ENCODE data around the gene TLN1.

Gene TLN1

DNA sequence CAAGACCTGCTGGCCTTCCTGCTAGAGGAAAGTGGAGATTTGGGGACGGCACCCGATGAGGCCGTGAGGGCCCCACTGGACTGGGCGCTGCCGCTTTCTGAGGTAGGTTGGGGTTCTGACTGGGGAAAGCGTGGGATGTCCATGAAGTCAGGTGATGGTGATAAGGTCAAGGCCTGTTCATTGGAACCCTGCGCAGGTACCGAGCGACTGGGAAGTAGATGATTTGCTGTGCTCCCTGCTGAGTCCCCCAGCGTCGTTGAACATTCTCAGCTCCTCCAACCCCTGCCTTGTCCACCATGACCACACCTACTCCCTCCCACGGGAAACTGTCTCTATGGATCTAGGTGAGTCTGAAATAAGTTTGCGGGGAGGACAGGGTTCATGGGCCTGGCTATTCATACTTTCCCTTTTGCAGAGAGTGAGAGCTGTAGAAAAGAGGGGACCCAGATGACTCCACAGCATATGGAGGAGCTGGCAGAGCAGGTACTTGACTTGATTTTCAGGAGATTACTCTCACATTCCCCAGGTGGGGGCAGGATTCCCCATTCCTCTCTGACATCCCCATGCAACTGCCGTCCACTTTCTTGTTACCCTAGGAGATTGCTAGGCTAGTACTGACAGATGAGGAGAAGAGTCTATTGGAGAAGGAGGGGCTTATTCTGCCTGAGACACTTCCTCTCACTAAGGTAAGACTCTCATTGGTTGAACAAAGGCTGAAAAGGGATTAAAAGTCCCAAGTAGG lies 976 bp upstream of the TLN1 start:
- DNase-seq (ENCODE audit: extremely low read depth, insufficient read length), result no peak
- TF ChIP-seq, protein P1, sequence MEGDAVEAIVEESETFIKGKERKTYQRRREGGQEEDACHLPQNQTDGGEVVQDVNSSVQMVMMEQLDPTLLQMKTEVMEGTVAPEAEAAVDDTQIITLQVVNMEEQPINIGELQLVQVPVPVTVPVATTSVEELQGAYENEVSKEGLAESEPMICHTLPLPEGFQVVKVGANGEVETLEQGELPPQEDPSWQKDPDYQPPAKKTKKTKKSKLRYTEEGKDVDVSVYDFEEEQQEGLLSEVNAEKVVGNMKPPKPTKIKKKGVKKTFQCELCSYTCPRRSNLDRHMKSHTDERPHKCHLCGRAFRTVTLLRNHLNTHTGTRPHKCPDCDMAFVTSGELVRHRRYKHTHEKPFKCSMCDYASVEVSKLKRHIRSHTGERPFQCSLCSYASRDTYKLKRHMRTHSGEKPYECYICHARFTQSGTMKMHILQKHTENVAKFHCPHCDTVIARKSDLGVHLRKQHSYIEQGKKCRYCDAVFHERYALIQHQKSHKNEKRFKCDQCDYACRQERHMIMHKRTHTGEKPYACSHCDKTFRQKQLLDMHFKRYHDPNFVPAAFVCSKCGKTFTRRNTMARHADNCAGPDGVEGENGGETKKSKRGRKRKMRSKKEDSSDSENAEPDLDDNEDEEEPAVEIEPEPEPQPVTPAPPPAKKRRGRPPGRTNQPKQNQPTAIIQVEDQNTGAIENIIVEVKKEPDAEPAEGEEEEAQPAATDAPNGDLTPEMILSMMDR (IDR thresholded peaks at IDR 0.05; ENCODE audit: insufficient read depth, low read length, poor library complexity, severe bottlenecking), result peak; percentile 15

GRCh38 chr9:35731415-35732184 lies 395 bp downstream of the TLN1 start:
- DNase-seq (ENCODE audit: extremely low read depth, insufficient read length), result no peak
- TF ChIP-seq, protein P1 (IDR thresholded peaks at IDR 0.05; ENCODE audit: insufficient read depth, low read length, poor library complexity, severe bottlenecking), result no peak

More for the DNA sequence above, 976 bp upstream of the TLN1 start:
- Histone ChIP-seq H3K36me3 (ENCODE audit: control insufficient read depth, insufficient read depth, low read length) (peaks cover 15% of the 10 kb centered on the region), H3K27me3 (replicated peaks; ENCODE audit: control insufficient read depth, insufficient read depth, low read length) (no peaks in the 10 kb centered on the region), H3K4me3 (replicated peaks; ENCODE audit: low read depth, low read length) (peak overlapping the region; percentile 92)

GRCh38 chr9:35730486-35730854 lies 1.5 kb downstream of the TLN1 start:
- Histone ChIP-seq H3K27me3 (replicated peaks; ENCODE audit: control insufficient read depth, insufficient read depth, low read length) (no peaks in the 10 kb centered on the region), H3K36me3 (ENCODE audit: control insufficient read depth, insufficient read depth, low read length) (peaks cover 9% of the 10 kb centered on the region), H3K4me3 (replicated peaks; ENCODE audit: low read depth, low read length) (peak overlapping the region; percentile 92)
- TF ChIP-seq, protein P1 (IDR thresholded peaks at IDR 0.05; ENCODE audit: insufficient read depth, low read length, poor library complexity, severe bottlenecking), result no peak
- DNase-seq (ENCODE audit: extremely low read depth, insufficient read length), result no peak

More at GRCh38 chr9:35731415-35732184, 395 bp downstream of the TLN1 start:
- H3K36me3 ChIP-seq (ENCODE audit: control insufficient read depth, insufficient read depth, low read length), result peaks cover 6% of the 10 kb centered on the region
- no peaks in the 10 kb centered on the region for H3K27me3 ChIP-seq (replicated peaks; ENCODE audit: control insufficient read depth, insufficient read depth, low read length)
- H3K4me3 ChIP-seq (replicated peaks; ENCODE audit: low read depth, low read length), result peak overlapping the region; percentile 92

GRCh38 chr9:35729700-35730485 lies 2.1 kb downstream of the TLN1 start:
- Histone ChIP-seq H3K36me3 (ENCODE audit: control insufficient read depth, insufficient read depth, low read length) (peaks cover 12% of the 10 kb centered on the region), H3K4me3 (replicated peaks; ENCODE audit: low read depth, low read length) (peak overlapping the region; percentile 92), H3K27me3 (replicated peaks; ENCODE audit: control insufficient read depth, insufficient read depth, low read length) (no peaks in the 10 kb centered on the region)
- TF ChIP-seq, protein P1 (IDR thresholded peaks at IDR 0.05; ENCODE audit: insufficient read depth, low read length, poor library complexity, severe bottlenecking), result peak; percentile 47
- no peak for DNase-seq (ENCODE audit: extremely low read depth, insufficient read length)

DNA sequence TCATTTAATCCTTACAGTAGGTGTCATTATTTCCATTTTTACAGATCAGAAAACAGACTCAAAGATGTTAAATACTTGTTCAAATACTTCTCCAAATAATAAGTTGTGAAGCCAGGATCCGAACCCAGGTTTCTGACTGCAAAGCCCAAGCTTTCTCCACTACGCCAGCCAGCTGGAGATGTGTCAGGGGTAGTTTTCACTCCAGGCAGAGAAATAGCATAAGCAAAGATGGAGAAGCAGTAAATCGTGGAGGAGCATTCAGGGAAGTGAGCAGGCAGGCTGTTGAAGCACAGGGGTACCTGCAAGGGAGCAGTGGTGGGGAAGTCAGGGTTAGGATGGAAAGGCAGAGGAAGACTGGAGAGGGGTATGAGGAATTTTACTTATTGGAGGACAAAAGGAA lies 2.9 kb downstream of the TLN1 start:
- TF ChIP-seq, protein P1 (IDR thresholded peaks at IDR 0.05; ENCODE audit: insufficient read depth, low read length, poor library complexity, severe bottlenecking), result no peak
- no peak for DNase-seq (ENCODE audit: extremely low read depth, insufficient read length)
- Histone ChIP-seq H3K36me3 (ENCODE audit: control insufficient read depth, insufficient read depth, low read length) (peaks cover 14% of the 10 kb centered on the region), H3K27me3 (replicated peaks; ENCODE audit: control insufficient read depth, insufficient read depth, low read length) (no peaks in the 10 kb centered on the region), H3K4me3 (replicated peaks; ENCODE audit: low read depth, low read length) (peak overlapping the region; percentile 92)
